Esophagus squamous epithelium (tissue), 5 donors: ENCODE results near the gene L3MBTL1. TPM values are rescaled to one million over a fixed set of nuclear protein-coding genes. Genes with fewer than 3 reads are reported as not detected.

ENCODE experiments used
- DNase-seq: peaks from one replicate; lab custom pipeline; 2025; lab: John Stamatoyannopoulos, UW
- H3K27ac ChIP-seq, 4 donors: fragments of 200-600 bp; sonication (generic); one replicate each; pipeline ENCODE4 v1.5.1; 2016 to 2019; ENCODE audit warnings: mild to moderate bottlenecking in 1 of 4
- H3K27me3 ChIP-seq, 4 donors: fragments of 200-600 bp; sonication (generic); 1 replicate in 3 of 4; 2 replicates in 1 of 4; pipeline versions ENCODE4 v1.5.1 to v1.6.0; 2017 to 2021; ENCODE audit warnings: antibody characterized with exemption in 1 of 4
- H3K36me3 ChIP-seq, 3 donors: fragments of 200-600 bp; sonication (generic); one replicate each; pipeline ENCODE4 v1.5.1; 2016 to 2019
- H3K4me1 ChIP-seq, 3 donors: fragments of 200-600 bp; sonication (generic); one replicate each; pipeline ENCODE4 v1.5.1; 2017 to 2019
- H3K4me3 ChIP-seq, 4 donors: fragments of 200-600 bp; sonication (generic); 1 replicate in 3 of 4; 2 replicates in 1 of 4; pipeline ENCODE4 v1.5.1; 2016 to 2019; ENCODE audit warnings: mild to moderate bottlenecking in 2 of 4, moderate library complexity in 1 of 4
- H3K9me3 ChIP-seq, 3 donors: fragments of 200-600 bp; sonication (generic); one replicate each; pipeline ENCODE4 v1.5.1; 2016 to 2019
- POLR2A ChIP-seq, 4 donors: fragments of 450-650 bp; IDR thresholded peaks; one replicate each; pipeline ENCODE4 v1.6.1; 2017; ENCODE audit warnings: antibody characterized with exemption in 4 of 4, mild to moderate bottlenecking in 4 of 4, moderate library complexity in 3 of 4
- WGBS, 2 donors: methylation state at CpG; one replicate each; pipeline ENCODE4 v1.1.5; 2018; 5-methylcytosine and 5-hydroxymethylcytosine counted together
- intact Hi-C: fragments of 100-400 bp; cut with DNase I; formaldehyde crosslinking; loops from one replicate; pipeline ENCODE4 v1.15.0; 2022
- total RNA-seq, 4 donors: library from RNA; depleted of rRNA; stranded (reverse); fragments of >200 nt; gene quantifications; one replicate each; pipeline ENCODE4 v1.1.0, GENCODE V29; 2016
- TF ChIP-seq, protein P1 (sequence below), 6 experiments: fragments of 450-650 bp in 4 of 6; fragments of 200-600 bp in 2 of 6; sonication (generic) in 2 of 6; IDR thresholded peaks; one replicate each; pipeline ENCODE4 v1.5.1; 2016 to 2019; ENCODE audit warnings: antibody characterized with exemption in 6 of 6, mild to moderate bottlenecking in 4 of 6, moderate library complexity in 4 of 6
- donor health status: DM: yes; HTN: yes; CAD: no.

Gene L3MBTL1
- total RNA-seq, 4 donors from 2014 or later: 3.5 to 31.7 (median 7.9) TPM

DNA sequence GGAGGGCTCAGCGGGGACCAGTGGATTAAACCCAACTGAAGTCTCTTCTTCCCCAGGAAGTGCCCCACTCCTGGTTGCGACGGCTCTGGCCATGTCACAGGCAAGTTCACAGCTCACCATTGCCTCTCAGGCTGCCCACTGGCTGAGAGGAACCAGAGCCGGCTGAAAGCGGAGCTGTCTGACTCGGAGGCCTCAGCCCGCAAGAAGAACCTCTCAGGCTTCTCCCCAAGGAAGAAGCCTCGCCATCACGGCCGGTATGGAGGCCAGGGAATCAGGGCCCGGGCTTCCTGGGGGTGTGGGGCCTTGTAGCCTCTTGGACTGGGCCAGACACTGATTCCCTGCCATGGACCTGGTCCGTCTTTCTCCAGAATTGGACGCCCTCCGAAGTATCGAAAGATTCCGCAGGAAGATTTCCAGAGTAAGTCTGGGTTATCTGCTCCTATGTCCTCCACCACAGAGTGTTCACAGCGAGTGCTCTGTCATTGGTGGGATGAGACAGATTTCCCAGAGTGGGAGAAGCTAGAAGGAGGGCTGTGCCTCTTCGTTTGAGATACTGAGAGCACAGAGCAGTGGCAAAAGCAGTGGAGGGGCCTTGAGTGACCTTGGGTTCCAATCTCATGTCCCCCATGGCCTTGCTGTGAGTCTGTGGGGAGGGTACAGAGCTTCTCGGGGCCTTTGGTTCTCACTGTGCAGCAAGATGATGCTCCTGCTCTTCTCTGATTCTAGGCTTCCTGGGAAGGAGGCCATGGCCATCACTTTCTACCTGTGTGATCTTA lies 28.7 kb downstream of the L3MBTL1 start:
- no peaks in the 10 kb centered on the region for H3K9me3 ChIP-seq
- H3K4me3 ChIP-seq: no peak overlapping the region
- H3K27me3 ChIP-seq: no peaks in the 10 kb centered on the region
- DNase-seq: no peak
- H3K4me1 ChIP-seq: no peaks in the 10 kb centered on the region
- TF ChIP-seq, protein P1, sequence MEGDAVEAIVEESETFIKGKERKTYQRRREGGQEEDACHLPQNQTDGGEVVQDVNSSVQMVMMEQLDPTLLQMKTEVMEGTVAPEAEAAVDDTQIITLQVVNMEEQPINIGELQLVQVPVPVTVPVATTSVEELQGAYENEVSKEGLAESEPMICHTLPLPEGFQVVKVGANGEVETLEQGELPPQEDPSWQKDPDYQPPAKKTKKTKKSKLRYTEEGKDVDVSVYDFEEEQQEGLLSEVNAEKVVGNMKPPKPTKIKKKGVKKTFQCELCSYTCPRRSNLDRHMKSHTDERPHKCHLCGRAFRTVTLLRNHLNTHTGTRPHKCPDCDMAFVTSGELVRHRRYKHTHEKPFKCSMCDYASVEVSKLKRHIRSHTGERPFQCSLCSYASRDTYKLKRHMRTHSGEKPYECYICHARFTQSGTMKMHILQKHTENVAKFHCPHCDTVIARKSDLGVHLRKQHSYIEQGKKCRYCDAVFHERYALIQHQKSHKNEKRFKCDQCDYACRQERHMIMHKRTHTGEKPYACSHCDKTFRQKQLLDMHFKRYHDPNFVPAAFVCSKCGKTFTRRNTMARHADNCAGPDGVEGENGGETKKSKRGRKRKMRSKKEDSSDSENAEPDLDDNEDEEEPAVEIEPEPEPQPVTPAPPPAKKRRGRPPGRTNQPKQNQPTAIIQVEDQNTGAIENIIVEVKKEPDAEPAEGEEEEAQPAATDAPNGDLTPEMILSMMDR (IDR thresholded peaks at IDR 0.05): no peak
- TF ChIP-seq POLR2A (IDR thresholded peaks at IDR 0.05): no peak
- H3K27ac ChIP-seq: no peak overlapping the region
- 81 to 89% methylated on average over 4 to 5 of the region's 19 CpGs for WGBS, 2 donors
- intact Hi-C loops: loop anchor here (10.0 kb wide), 1 partner anchor 549 kb away; no protein-coding TSS in a partner anchor
- H3K36me3 ChIP-seq: peaks cover 0 to 57% (median 6%) of the 10 kb centered on the region in 3 donors

DNA sequence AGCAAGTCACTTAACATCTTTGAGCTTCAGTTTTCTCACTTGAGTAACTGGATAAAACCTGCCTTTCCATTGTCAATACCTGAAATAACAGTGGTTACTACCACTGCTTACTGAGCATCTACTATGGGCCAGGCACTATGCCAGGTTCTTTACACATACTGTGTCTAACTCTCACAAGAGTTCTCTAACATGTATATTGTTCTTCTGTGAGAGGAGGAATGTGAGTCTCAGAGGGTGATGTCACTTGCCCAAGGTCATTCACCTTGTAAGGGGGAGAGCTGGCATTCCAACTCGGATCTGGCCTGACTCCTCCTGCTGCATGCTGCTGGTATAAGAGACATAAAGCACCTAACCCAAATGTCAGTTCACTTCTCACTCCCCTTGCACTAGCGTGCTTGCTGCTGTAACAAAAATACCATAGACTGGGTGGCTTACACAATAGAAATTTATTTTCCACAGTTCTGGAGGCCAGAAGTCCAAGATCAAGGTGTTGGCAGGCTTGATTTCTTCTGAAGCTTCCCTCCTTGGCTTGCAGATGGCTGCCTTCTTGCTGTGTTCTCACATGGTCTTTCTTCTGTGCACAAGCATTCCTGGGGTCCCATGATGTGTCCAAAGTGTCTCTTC lies 29.4 kb downstream of the L3MBTL1 start:
- no peaks in the 10 kb centered on the region for H3K27me3 ChIP-seq
- H3K4me1 ChIP-seq: no peaks in the 10 kb centered on the region
- intact Hi-C loops: loop anchor here (10.0 kb wide), 1 partner anchor 548 kb away; no protein-coding TSS in a partner anchor
- peaks cover 0 to 58% (median 6%) of the 10 kb centered on the region in 3 donors for H3K36me3 ChIP-seq
- no peaks in the 10 kb centered on the region for H3K9me3 ChIP-seq
- no peak for DNase-seq
- no peak for TF ChIP-seq POLR2A (IDR thresholded peaks at IDR 0.05)
- TF ChIP-seq, protein P1 (IDR thresholded peaks at IDR 0.05): no peak
- H3K4me3 ChIP-seq: no peak overlapping the region
- no peak overlapping the region for H3K27ac ChIP-seq
- WGBS, 2 donors: 60 to 83% methylated on average over 2 of the region's 2 CpGs

DNA sequence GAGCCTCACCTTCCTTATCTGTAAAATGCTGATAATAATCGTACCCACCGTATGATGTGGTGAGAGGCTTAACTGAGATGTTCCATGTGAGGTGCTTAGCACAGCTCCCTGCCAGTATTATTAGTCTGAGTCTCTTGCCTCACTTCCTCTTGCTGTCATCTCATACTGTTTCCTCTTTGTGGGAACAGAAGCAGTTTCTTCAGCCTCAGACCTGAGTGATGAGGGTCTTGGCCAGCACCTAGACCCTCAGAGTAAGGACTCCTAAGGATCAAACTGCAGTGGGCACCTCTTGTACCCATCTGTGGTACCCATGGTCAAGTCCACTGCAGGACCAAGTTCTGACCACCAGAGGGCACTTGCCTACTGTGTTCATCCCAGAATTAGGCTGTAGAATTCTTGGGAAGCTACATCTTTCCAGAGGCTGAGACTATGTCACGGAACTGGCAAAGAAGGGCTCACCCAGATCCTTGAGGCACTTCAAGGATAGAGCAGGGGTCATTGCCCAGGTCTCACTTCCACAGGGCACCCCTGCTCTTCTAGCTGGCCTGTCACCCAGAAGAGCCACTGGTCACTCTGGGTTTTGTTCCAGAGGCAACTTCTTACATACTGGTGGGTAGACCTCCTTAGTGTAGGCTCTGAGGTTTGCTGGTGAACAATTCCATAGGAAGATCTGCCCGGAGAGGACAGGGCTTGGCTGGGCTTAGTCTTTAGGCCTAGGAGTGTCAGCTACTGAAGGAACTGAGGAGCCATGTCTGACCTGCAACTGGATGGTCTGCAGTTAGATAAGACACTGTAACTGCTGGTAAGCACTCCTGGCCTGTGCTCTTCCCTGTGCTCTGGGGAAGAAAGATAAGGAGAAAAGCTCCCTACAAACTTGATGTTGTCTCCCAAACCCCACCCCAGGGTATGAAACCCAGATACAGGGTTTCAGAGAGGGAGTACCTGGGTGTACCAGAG lies 30.7 kb downstream of the L3MBTL1 start:
- Histone ChIP-seq H3K36me3 (peaks cover 0 to 62% (median 6%) of the 10 kb centered on the region in 3 donors), H3K4me1 (no peaks in the 10 kb centered on the region), H3K4me3 (no peak overlapping the region), H3K9me3 (no peaks in the 10 kb centered on the region), H3K27me3 (no peaks in the 10 kb centered on the region), H3K27ac (no peak overlapping the region)
- DNase-seq: no peak
- WGBS, 2 donors: 26 to 49% methylated on average over 3 to 4 of the region's 4 CpGs
- TF ChIP-seq, protein P1 (IDR thresholded peaks at IDR 0.05): peak; percentile 63 to 89 (median 76)
- TF ChIP-seq POLR2A (IDR thresholded peaks at IDR 0.05): no peak
- intact Hi-C loops: loop anchor here (10.0 kb wide), 1 partner anchor 547 kb away; no protein-coding TSS in a partner anchor

DNA sequence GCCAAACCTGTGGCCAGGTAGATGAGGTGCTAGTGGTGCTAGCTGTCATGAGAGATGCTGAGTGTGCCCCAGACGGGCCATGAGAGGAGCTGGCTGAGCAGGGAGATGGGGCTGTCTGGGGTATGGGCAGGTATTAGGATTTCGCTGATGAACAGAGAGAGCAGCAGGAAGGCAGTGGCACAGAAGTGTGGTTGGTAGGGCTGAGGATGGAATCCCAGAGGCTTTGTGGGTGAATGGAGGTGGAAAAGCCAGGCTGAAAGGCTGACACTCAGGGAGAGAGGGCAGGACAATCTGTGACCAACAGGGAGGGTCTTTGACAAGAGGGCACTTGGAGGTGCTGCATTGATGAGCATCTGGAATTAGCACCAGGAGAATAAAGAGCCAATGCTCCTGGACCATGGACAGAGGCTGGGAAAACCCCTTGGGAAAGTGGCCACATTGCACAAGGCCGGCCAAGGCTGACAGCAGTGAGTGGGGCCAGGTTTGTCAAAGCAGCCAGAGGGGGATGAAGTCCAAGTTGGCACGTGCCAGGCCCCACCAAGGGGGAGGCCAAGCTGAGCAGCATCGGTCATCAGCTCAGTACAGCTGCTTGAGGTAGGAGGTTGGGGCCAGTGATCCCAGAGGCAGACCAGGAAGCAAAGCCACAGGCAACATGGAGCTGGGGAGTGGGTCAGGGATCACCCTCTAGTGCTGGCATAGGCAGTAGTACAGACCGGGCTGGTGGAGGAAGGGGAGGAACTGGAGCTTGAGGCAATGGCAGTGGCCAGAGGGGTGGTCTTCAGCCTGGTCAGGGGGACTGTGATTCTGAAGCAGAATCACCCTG lies 31.6 kb downstream of the L3MBTL1 start:
- intact Hi-C loops: loop anchor here (10.0 kb wide), 1 partner anchor 546 kb away; no protein-coding TSS in a partner anchor
- WGBS, 2 donors: 75 to 82% methylated on average over 5 to 6 of the region's 6 CpGs
- no peak overlapping the region for H3K4me3 ChIP-seq
- H3K27ac ChIP-seq: no peak overlapping the region
- no peaks in the 10 kb centered on the region for H3K4me1 ChIP-seq
- no peaks in the 10 kb centered on the region for H3K9me3 ChIP-seq
- TF ChIP-seq, protein P1 (IDR thresholded peaks at IDR 0.05): no peak
- no peak for TF ChIP-seq POLR2A (IDR thresholded peaks at IDR 0.05)
- no peak for DNase-seq
- peaks cover 0 to 71% (median 6%) of the 10 kb centered on the region in 3 donors for H3K36me3 ChIP-seq
- H3K27me3 ChIP-seq: no peaks in the 10 kb centered on the region
